Stimulated activated CD4-positive, alpha-beta T cell treated with anti-CD3 and anti-CD28 coated beads, TNF-alpha, amount 100 ng/mL, for 48 hours (primary cell): ENCODE results near the gene NCBP2.

Experiments used
- DNase-seq, 3 donors: peaks; one replicate each; pipeline ENCODE4 v3.0.0-alpha.2; 2020; ENCODE audit warnings: low read depth in 3 of 3

NCBP2 gene

GRCh38 chr3:196942226-196942914 is at the start of gene NCBP2:
NCBP2 (minus strand) TSS chr3:196942528; CDS start chr3:196942503, 25 bp downstream.
- DNase-seq = peak; percentile 99 to 100 (median 100)

- DNase-seq = no peak
Measured at GRCh38 chr3:196991581-196992460, 49.5 kb upstream of the NCBP2 start.

- no peak for DNase-seq
Measured at GRCh38 chr3:196990601-196991007, 48.3 kb upstream of the NCBP2 start.

GRCh38 chr3:196989721-196990262 is 47.5 kb upstream of the NCBP2 start:
- DNase-seq = no peak

- no peak for DNase-seq
Measured at GRCh38 chr3:196988241-196989029, 46.1 kb upstream of the NCBP2 start.

GRCh38 chr3:196987022-196987421 is 44.7 kb upstream of the NCBP2 start:
- no peak for DNase-seq

- DNase-seq = no peak
Measured at GRCh38 chr3:196985954-196986885, 43.9 kb upstream of the NCBP2 start.

- DNase-seq = no peak
Measured at GRCh38 chr3:196985298-196985697, 43.0 kb upstream of the NCBP2 start.

GRCh38 chr3:196983186-196983585 is 40.9 kb upstream of the NCBP2 start:
- DNase-seq = no peak

- no peak for DNase-seq
Measured at GRCh38 chr3:196981657-196982056, 39.3 kb upstream of the NCBP2 start.

GRCh38 chr3:196979545-196979944 is 37.2 kb upstream of the NCBP2 start:
- no peak for DNase-seq

- no peak for DNase-seq
Measured at GRCh38 chr3:196976941-196977340, 34.6 kb upstream of the NCBP2 start.

GRCh38 chr3:196975349-196975748 is 33.0 kb upstream of the NCBP2 start:
- DNase-seq = no peak

- no peak for DNase-seq
Measured at GRCh38 chr3:196974661-196975060, 32.3 kb upstream of the NCBP2 start.

- DNase-seq = no peak
Measured at GRCh38 chr3:196971094-196971698, 28.9 kb upstream of the NCBP2 start.

- no peak for DNase-seq
Measured at GRCh38 chr3:196970547-196971093, 28.3 kb upstream of the NCBP2 start.

GRCh38 chr3:196969660-196970546 is 27.6 kb upstream of the NCBP2 start:
- peak; percentile 25 to 72 (median 45) for DNase-seq

- DNase-seq = peak in 1 of 3 donors; percentile 35
Measured at GRCh38 chr3:196969134-196969659, 26.9 kb upstream of the NCBP2 start.
